OCI-LY3 (cell line): Measurements from ENCODE around the gene RASSF1.

Source experiments
- H2AFZ ChIP-seq: fragments of 200-600, 300-600 bp; shearing (Covaris generic); 2 replicates; pipeline ENCODE4 v1.6.0; 2014; ENCODE audit warnings: antibody characterized with exemption, low read depth, low read length
- H3K27ac ChIP-seq: fragments of 200-600, 300-600 bp; sonication (generic); 2 replicates; pipeline ENCODE4 v1.5.1; 2014; ENCODE audit warnings: mild to moderate bottlenecking, low read length, moderate library complexity, mixed read lengths
- H3K27me3 ChIP-seq: fragments of 200-600, 300-600 bp; sonication (generic); 2 replicates; pipeline ENCODE4 v1.6.1; 2014; ENCODE audit warnings: low read depth, low read length, mixed read lengths
- H3K36me3 ChIP-seq: fragments of 200-600, 300-600 bp; sonication (generic); replicated peaks from 2 replicates; pipeline ENCODE3; 2014; ENCODE audit warnings: low read depth, low read length, mixed read lengths
- H3K4me1 ChIP-seq: fragments of 300-600, 200-600 bp; sonication (generic); 2 replicates; pipeline ENCODE4 v1.6.1; 2014; ENCODE audit warnings: low read length, mixed read lengths
- H3K4me2 ChIP-seq: fragments of 200-600, 300-600 bp; sonication (generic); 2 replicates; pipeline ENCODE4 v1.6.1; 2014; ENCODE audit warnings: low read length, mixed read lengths
- H3K4me3 ChIP-seq: fragments of 300-600, 200-600 bp; sonication (generic); 2 replicates; pipeline ENCODE4 v1.5.1; 2014; ENCODE audit warnings: antibody characterized with exemption, mild to moderate bottlenecking, low read length, moderate library complexity
- H3K79me2 ChIP-seq: fragments of 300-600, 200-600 bp; shearing (Covaris generic); 2 replicates; pipeline ENCODE4 v1.6.1; 2014; ENCODE audit warnings: mild to moderate bottlenecking, low read length, mixed read lengths
- H3K9ac ChIP-seq: fragments of 300-600, 200-600 bp; shearing (Covaris generic); 2 replicates; pipeline ENCODE4 v1.6.0; 2014; ENCODE audit warnings: mild to moderate bottlenecking, low read length, moderate library complexity
- H3K9me3 ChIP-seq: fragments of 200-600, 300-600 bp; shearing (Covaris generic); 2 replicates; pipeline ENCODE4 v1.6.1; 2014; ENCODE audit warnings: low read length, mixed read lengths; ENCODE audit not compliant: insufficient read depth
- H4K20me1 ChIP-seq: fragments of 200-600, 300-600 bp; sonication (generic); 2 replicates; pipeline ENCODE4 v1.6.1; 2016; ENCODE audit warnings: low read length, mixed read lengths; ENCODE audit not compliant: insufficient read depth
- CTCF ChIP-seq: fragments of 200-600, 300-600 bp; sonication (generic); IDR thresholded peaks from 2 replicates; pipeline ENCODE4 v1.5.1; 2014; ENCODE audit warnings: antibody characterized with exemption, low read length, low read depth
- EZH2phosphoT487 ChIP-seq: fragments of 200-600 bp; shearing (Covaris generic); IDR thresholded peaks from 2 replicates; pipeline ENCODE4 v1.6.1; 2018; ENCODE audit warnings: antibody characterized with exemption, mixed run types, low read depth

The RASSF1 gene

GRCh38 chr3:50345586-50346234, 5.1 kb upstream of the RASSF1 start, which contains the start of gene ZMYND10:
ZMYND10 (minus strand) TSS chr3:50345732; CDS start chr3:50345579, 153 bp downstream.
- no peak within 1 kb of the TSS for H3K4me3 ChIP-seq

GRCh38 chr3:50345008-50345407, 4.4 kb upstream of the RASSF1 start:
- peaks cover 7% of the 10 kb centered on the region for H3K36me3 ChIP-seq
- peaks cover 9% of the 10 kb centered on the region; the same call in 1 of the 2 replicates for H3K4me1 ChIP-seq
- H3K79me2 ChIP-seq = peaks cover 8% of the 10 kb centered on the region
- no peak overlapping the region for H3K27ac ChIP-seq
- TF ChIP-seq EZH2phosphoT487 (no peak), CTCF (no peak)
- no peaks in the 10 kb centered on the region for H3K9me3 ChIP-seq
- no peak overlapping the region for H3K9ac ChIP-seq
- no peaks in the 10 kb centered on the region for H3K27me3 ChIP-seq
- no peak overlapping the region for H3K4me3 ChIP-seq
- no peaks in the 10 kb centered on the region for H4K20me1 ChIP-seq
- H3K4me2 ChIP-seq = no peak overlapping the region
- H2AFZ ChIP-seq = no peak overlapping the region

More at GRCh38 chr3:50345586-50346234, 5.1 kb upstream of the RASSF1 start, which contains the start of gene ZMYND10:
- H3K36me3 ChIP-seq = peaks cover 7% of the 10 kb centered on the region
- H2AFZ ChIP-seq = no peak within 1 kb of the TSS
- H3K4me1 ChIP-seq = peaks cover 10% of the 10 kb centered on the region; the same call in 1 of the 2 replicates
- no peaks in the 10 kb centered on the region for H3K9me3 ChIP-seq
- no peak within 1 kb of the TSS for H3K27ac ChIP-seq
- no peaks in the 10 kb centered on the region for H4K20me1 ChIP-seq
- no peak within 1 kb of the TSS for H3K4me2 ChIP-seq
- no peaks in the 10 kb centered on the region for H3K27me3 ChIP-seq
- H3K9ac ChIP-seq = no peak within 1 kb of the TSS
- peaks cover 13% of the 10 kb centered on the region for H3K79me2 ChIP-seq
- TF ChIP-seq CTCF = no peak
- no peak for TF ChIP-seq EZH2phosphoT487

- Histone ChIP-seq H3K36me3 (peaks cover 7% of the 10 kb centered on the region), H3K4me1 (peaks cover 8% of the 10 kb centered on the region), H3K79me2 (peaks cover 5% of the 10 kb centered on the region), H3K9ac (no peak overlapping the region), H3K9me3 (no peaks in the 10 kb centered on the region), H2AFZ (no peak overlapping the region), H3K27me3 (no peaks in the 10 kb centered on the region), H3K4me2 (no peak overlapping the region), H4K20me1 (no peaks in the 10 kb centered on the region), H3K27ac (no peak overlapping the region), H3K4me3 (no peak overlapping the region)
- TF ChIP-seq EZH2phosphoT487 (no peak), CTCF (no peak)
Measured at GRCh38 chr3:50342813-50343633, 2.4 kb upstream of the RASSF1 start.

- peaks cover 8% of the 10 kb centered on the region for H3K4me1 ChIP-seq
- no peak overlapping the region for H2AFZ ChIP-seq
- no peaks in the 10 kb centered on the region for H4K20me1 ChIP-seq
- no peaks in the 10 kb centered on the region for H3K9me3 ChIP-seq
- no peak overlapping the region for H3K4me2 ChIP-seq
- H3K4me3 ChIP-seq = no peak overlapping the region
- peaks cover 11% of the 10 kb centered on the region for H3K79me2 ChIP-seq
- H3K27me3 ChIP-seq = no peaks in the 10 kb centered on the region
- TF ChIP-seq CTCF (no peak), EZH2phosphoT487 (no peak)
- peaks cover 7% of the 10 kb centered on the region for H3K36me3 ChIP-seq
- no peak overlapping the region for H3K9ac ChIP-seq
- H3K27ac ChIP-seq = no peak overlapping the region
Measured at GRCh38 chr3:50341996-50342650, 1.5 kb upstream of the RASSF1 start.
